OCI-LY1 (cell line): Measurements from ENCODE around the gene SNRK.

ENCODE experiments used
- CTCF ChIP-seq: fragments of 200-600 bp; sonication (generic), shearing (Covaris generic); IDR thresholded peaks from 2 replicates; pipeline ENCODE4 v1.5.1; 2017; ENCODE audit warnings: mild to moderate bottlenecking, antibody characterized with exemption, low read length, moderate library complexity, mixed read lengths
- EZH2 ChIP-seq: fragments of 200-600 bp; sonication (generic), shearing (Covaris generic); IDR thresholded peaks from 2 replicates; pipeline ENCODE4 v1.8.0; 2017; ENCODE audit warnings: borderline replicate concordance, mixed run types, mild to moderate bottlenecking, antibody characterized with exemption, low read length, moderate library complexity, mixed read lengths

DNA sequence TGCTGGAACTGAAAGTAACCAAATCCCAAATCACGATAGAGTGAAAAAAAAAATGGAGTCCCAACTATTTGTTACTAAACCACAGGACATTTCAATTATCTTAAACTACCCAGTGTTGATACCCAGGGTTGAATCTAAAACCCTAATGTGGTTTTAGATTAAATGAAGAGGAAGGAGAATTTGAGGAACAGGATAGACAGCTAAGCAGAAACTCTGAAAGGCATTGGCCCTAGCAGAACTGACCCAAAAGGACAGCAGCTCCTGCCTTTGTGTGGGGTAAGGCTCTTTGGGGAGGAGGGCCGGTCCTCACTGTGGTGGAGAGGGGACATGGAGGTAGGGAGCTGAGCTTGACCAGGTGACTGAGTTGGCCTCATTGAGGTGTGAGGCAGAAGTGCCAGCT lies 30.7 kb upstream of the SNRK start:
- TF ChIP-seq EZH2: no peak
- no peak for TF ChIP-seq CTCF
